GM19397 (cell line): ENCODE results near the gene UNKL.
"Not testable (repeated sequence)": the region's sequence is repeated elsewhere in the genome, so short reads cannot be mapped to it uniquely, and the experiment has no call there.

Experiments
- ATAC-seq: cut with Tn5 transposase; IDR thresholded peaks from one replicate; pipeline ENCODE4 v1.9.1; 2021; ENCODE audit warnings: mild to moderate bottlenecking, moderate library complexity; ENCODE audit not compliant: unreplicated experiment

The UNKL gene

GRCh38 chr16:1446296-1447080, 32.0 kb upstream of the UNKL start:
- ATAC-seq: no peak

- ATAC-seq: no peak
Measured at GRCh38 chr16:1445518-1446203, 31.2 kb upstream of the UNKL start.

DNA sequence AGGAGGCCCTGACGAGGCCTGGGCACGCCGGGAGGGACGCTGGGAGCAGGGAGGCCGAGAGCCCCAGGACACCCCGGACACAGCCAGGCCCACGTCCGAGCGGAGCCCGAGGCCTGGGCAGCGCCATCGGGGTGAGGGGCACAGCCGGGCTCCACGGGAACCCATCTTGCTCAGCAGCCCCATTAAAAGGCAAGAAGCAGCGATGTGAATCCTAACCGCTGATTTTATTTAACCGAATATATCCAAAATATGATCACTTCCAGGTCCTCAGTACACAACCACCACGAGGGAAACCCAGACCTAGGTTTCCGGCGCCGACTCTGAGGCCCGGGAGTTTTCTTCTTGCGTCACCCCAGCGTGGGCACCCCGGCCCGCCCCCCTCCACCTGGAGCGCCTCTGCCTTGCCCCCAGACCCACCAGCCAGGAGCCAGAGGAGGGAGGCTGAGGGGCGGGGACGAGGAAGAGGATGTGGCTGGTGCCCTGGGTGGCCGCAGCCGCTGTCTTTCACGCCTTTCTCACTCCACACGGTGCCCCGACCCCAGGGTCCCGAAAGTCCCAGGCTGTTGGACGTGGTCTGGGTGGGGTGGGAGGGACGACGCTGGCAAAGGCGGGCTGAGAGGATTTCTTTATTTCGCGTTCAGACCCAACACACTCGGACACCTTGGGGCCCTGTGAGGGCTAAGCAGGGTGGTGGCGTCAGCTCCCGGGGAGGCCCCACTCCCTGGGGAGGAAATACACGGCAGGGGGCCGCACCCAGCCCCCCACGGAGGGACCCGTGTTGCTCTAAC, 30.4 kb upstream of the UNKL start:
- ATAC-seq: no peak

GRCh38 chr16:1443980-1444729, 29.7 kb upstream of the UNKL start, which contains the start of gene CCDC154:
Gene CCDC154, minus strand, starts transcription at chr16:1444556. Its CDS starts 234 bp downstream, at chr16:1444322.
- ATAC-seq: no peak

DNA sequence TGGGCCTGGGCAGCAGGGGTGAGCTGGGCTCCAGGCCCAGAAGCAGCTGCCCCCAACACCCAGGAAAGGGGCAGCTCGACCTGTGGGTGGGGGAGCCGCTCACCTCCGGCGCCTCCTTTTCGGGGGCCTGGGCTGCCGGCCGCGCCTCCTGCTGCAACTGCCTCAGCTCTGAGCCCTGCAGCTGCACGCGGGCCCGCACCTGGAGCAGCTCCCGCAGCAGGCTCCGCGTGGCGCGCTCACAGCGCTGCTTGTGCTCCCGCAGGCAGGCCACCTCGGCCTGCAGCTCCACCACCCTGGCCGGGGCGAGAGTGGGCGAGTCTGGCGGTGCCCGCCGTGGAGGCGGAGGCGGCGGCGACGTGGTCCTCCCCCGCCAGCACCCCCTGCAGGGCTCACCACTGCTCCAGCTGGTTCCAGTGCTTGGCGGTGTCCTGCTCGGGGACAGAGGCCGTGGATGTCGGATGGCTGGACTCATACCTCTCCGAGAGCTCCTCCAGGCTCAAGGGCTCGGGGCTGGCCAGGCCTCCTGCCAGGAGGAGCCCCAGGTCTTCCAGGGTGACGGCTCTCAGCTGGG, 29.0 kb upstream of the UNKL start:
- no peak for ATAC-seq

GRCh38 chr16:1442697-1443096, 28.2 kb upstream of the UNKL start:
- ATAC-seq: no peak

GRCh38 chr16:1441391-1441829, 26.9 kb upstream of the UNKL start:
- ATAC-seq: no peak

- not testable (repeated sequence) for ATAC-seq
Measured at GRCh38 chr16:1439699-1440074, 25.2 kb upstream of the UNKL start.

DNA sequence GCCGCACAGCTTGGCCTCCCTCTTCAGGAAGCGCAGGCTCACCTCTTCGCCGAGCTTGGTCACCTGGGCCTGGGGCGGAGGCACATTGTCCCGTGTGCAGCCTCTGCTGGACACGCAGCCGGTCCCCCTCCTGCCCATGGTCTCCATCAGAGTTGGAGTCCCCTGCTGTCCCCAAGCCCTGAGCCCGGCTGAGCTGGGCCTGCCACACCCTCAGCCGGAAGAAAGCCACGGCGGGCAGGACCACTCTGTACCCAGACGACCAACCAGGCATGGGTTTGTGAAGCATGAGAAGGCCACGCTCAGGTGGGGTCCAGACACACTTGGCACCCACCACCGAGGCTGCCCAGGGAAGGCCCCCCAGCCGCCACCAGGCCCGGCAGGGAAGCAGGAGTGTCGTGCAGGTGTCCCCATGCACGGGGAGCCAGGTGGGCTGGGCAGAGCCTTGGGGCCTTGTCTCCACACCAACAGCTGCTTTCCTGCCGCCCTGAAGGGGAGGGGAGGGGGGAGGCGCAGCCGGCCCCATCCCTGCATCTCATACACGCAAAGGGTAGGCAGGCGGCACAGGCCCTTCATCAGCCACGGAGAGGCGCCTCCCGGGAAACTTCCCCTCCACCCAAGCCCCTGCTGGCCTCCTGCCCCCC, 24.7 kb upstream of the UNKL start:
- ATAC-seq: no peak

GRCh38 chr16:1438229-1439057, 23.9 kb upstream of the UNKL start:
- ATAC-seq: no peak

DNA sequence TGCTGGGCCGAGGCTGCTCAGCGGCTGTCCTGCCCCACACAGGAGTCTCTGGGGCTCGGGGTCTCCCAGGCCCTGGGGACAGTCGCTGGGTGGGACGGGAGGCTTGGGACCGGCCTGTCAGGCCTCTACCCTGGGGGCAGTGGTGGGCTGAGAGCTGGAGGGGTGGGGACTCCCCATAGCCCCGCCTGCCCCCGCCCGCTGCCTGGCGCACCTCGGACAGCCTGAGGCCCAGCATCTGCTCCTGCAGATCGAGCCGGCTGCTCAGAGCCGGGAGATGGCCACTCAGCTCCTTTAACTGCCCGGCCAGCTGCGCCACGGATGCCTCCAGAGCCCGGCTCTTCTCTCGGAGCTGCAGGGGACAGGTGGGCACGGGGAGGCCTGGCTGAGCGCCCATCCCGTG, 23.1 kb upstream of the UNKL start:
- ATAC-seq: no peak

DNA sequence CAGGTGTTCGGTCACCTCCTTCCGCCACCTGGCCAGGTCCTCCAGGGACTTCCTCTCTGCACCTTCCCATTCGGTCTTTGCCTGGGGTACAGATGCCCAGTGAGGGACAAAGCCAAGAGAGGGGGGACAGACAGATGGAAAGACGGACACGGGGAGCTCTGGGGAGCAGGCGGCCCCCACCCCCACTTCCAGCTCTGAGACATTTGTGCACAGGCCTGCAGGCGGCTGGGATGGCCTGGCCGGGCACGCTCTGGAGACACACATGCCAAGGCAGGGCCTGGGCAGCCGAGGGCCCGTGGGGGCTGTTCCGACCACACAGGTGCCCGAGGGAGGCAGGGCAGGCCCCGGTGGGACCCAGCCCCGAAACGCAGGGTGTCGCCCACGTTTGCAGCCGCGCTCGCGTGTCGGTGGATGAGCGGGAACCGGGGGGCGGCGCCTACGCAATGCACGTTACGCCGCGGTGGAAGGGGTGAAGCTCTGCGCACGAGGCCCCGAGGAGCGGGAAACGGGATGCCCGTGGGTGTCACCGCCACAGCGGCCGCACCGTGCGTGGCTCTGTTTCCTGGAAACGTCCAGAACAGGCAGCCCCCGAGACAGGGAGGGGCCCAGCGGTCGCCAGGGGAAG, 22.3 kb upstream of the UNKL start:
- ATAC-seq: no peak

DNA sequence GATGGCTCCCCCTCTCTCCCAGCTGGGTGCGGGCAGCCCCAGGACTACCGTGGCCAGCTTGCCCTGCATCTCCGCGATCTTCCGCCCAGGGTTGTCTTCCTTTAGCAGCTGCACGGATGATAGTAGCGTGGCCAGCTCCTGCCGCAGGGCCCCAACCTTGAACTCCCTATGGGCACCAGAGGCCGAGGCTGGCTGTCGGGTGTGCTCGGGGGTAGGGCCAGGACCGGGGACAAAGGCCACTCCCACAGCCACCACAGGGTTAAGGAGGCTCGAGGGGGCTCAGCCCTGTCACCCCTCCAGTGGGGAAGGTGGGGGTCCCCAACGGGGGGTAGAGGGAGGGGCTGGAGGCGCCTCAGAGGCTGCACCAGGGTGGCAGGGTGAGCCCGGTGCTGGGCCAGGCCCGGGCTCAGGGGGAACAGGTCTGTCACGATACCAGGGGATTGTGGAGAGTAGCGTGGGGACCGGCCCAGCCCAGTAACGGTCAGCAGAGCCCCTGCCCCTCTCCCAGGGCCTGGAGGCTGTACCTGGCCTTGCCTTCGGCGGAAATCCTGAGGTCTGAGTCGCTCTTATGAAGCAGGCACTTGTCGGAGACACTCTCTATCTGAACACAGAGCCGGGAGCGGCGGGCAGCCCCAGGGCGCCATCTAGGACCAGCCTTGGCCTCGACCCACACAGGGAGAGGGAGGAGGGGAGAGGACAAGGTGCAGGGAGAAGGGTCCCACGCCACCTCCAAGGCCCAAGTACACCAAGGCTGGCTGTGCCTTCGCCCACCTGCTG, 21.6 kb upstream of the UNKL start:
- no peak for ATAC-seq

- no peak for ATAC-seq
Measured at GRCh38 chr16:1434644-1435592, 20.4 kb upstream of the UNKL start.

DNA sequence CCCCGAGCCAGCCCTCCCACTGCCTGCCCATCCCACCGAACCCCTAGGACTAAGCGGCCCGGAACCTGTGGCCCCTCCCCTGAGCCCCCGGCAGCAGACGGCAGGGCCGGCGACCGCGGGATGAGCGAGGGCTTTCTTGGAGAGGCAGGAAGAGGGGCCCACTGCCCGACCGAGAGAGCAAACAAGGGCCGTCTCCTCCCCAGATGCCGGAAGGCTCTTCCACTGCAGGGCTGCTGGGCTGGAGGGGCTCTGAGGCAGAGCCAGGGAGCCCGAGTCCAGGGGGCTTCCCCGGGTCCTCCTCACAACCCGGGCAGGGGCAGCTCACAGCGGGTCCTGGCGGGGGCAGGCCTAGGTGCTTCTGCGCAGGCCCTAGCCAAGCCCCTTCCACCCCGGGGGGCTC, 19.3 kb upstream of the UNKL start:
- ATAC-seq: no peak

- ATAC-seq: no peak
Measured at GRCh38 chr16:1433263-1433560, 18.7 kb upstream of the UNKL start.
